Neural cell (in vitro differentiated cells): ENCODE results near the gene SUPT4H1. TPM values are rescaled to one million over a fixed set of nuclear protein-coding genes. Genes with fewer than 3 reads are reported as not detected.

Experiments used
- H2AFZ ChIP-seq: fragments of 200-600, 300-800 bp; sonication (generic), shearing (Covaris generic); 2 replicates; pipeline ENCODE4 v1.6.0; 2014; ENCODE audit warnings: low read depth, mild to moderate bottlenecking, antibody characterized with exemption, low read length, moderate library complexity
- H3F3A ChIP-seq: fragments of 200-600 bp; shearing (Covaris generic); 2 replicates; pipeline ENCODE4 v1.6.1; 2016; ENCODE audit warnings: mild to moderate bottlenecking, moderate library complexity, mixed read lengths, antibody characterized with exemption, low read length; ENCODE audit not compliant: insufficient read depth, poor library complexity, severe bottlenecking
- H3K27ac ChIP-seq: fragments of 200-600, 300-800 bp; sonication (generic), shearing (Covaris generic); 2 replicates; pipeline ENCODE4 v1.5.1; 2014; ENCODE audit warnings: mild to moderate bottlenecking, low read length, moderate library complexity
- H3K27me3 ChIP-seq: fragments of 300-800, 200-600 bp; sonication (generic), shearing (Covaris generic); 2 replicates; pipeline ENCODE4 v1.6.0; 2014; ENCODE audit warnings: mild to moderate bottlenecking, low read depth, low read length, moderate library complexity; ENCODE audit not compliant: insufficient read depth
- H3K36me3 ChIP-seq: fragments of 300-800, 200-600 bp; sonication (generic), shearing (Covaris generic); 2 replicates; pipeline ENCODE4 v1.5.1; 2014; ENCODE audit warnings: mild to moderate bottlenecking, antibody characterized with exemption, low read length, moderate library complexity; ENCODE audit not compliant: insufficient read depth
- H3K4me2 ChIP-seq: fragments of 300-800, 200-600 bp; sonication (generic), shearing (Covaris generic); 2 replicates; pipeline ENCODE4 v1.6.0; 2014; ENCODE audit warnings: mild to moderate bottlenecking, low read length
- H3K4me3 ChIP-seq: fragments of 300-800, 200-600 bp; sonication (generic), shearing (Covaris generic); 2 replicates; pipeline ENCODE4 v1.5.1; 2014; ENCODE audit warnings: mild to moderate bottlenecking, low read length, moderate library complexity
- H3K79me2 ChIP-seq: fragments of 200-600 bp; shearing (Covaris generic); replicated peaks from 2 replicates; pipeline ENCODE4 v1.6.0; 2014; ENCODE audit warnings: mild to moderate bottlenecking, low read length, moderate library complexity; ENCODE audit not compliant: insufficient read depth
- H3K9ac ChIP-seq: fragments of 300-800, 200-600 bp; sonication (generic), shearing (Covaris generic); 2 replicates; pipeline ENCODE4 v1.6.1; 2016; ENCODE audit warnings: mild to moderate bottlenecking, low read length, mixed read lengths
- H3K9me2 ChIP-seq: fragments of 200-600 bp; shearing (Covaris generic); 2 replicates; pipeline ENCODE4 v1.6.1; 2016; ENCODE audit warnings: mild to moderate bottlenecking, low read length, mixed read lengths; ENCODE audit not compliant: insufficient read depth
- H3K9me3 ChIP-seq: fragments of 200-600, 300-800 bp; sonication (generic), shearing (Covaris generic); 2 replicates; pipeline ENCODE4 v1.6.1; 2016; ENCODE audit warnings: mild to moderate bottlenecking, mixed run types, low read length, moderate library complexity, mixed read lengths
- H4K20me1 ChIP-seq: fragments of 200-600 bp; shearing (Covaris generic); 2 replicates; pipeline ENCODE4 v1.6.1; 2016; ENCODE audit warnings: mild to moderate bottlenecking, mixed run types; ENCODE audit not compliant: insufficient read depth
- EP300 ChIP-seq: fragments of 450-650 bp; conservative IDR thresholded peaks from 2 replicates; pipeline ENCODE4 v1.6.1; 2014; ENCODE audit warnings: antibody characterized with exemption, mild to moderate bottlenecking, moderate library complexity; ENCODE audit not compliant: poor library complexity, severe bottlenecking
- EZH2 ChIP-seq: fragments of 200-600, 300-800 bp; shearing (Covaris generic), sonication (generic); IDR thresholded peaks from 2 replicates; pipeline ENCODE4 v1.6.1; 2014; ENCODE audit warnings: antibody characterized with exemption, low read length, borderline replicate concordance, mild to moderate bottlenecking; ENCODE audit not compliant: insufficient read depth, poor library complexity, severe bottlenecking
- MXI1 ChIP-seq: fragments of 450-650 bp; conservative IDR thresholded peaks from 2 replicates; pipeline ENCODE4 v1.6.1; 2014; ENCODE audit warnings: antibody characterized with exemption, mild to moderate bottlenecking; ENCODE audit not compliant: poor library complexity, severe bottlenecking
- POLR2AphosphoS5 ChIP-seq: IDR thresholded peaks from 2 replicates; pipeline ENCODE4 v1.6.1; 2012
- RAD21 ChIP-seq: fragments of 450-650 bp; conservative IDR thresholded peaks from 2 replicates; pipeline ENCODE4 v1.6.1; 2014; ENCODE audit warnings: antibody characterized with exemption, mild to moderate bottlenecking, moderate library complexity
- REST ChIP-seq: IDR thresholded peaks from 2 replicates; pipeline ENCODE4 v1.6.1; 2012; ENCODE audit warnings: borderline replicate concordance
- TAF1 ChIP-seq: IDR thresholded peaks from 2 replicates; pipeline ENCODE4 v1.6.1; 2012; ENCODE audit warnings: low read depth
- polyA plus RNA-seq: library from polyadenylated mRNA; depleted of rRNA; stranded (reverse); fragments of >200 nt; gene quantifications from 2 replicates; pipeline ENCODE4 v1.2.3, GENCODE V29; 2014

SUPT4H1 gene
- polyA plus RNA-seq, 1 donor from 2014 or later, result 109 TPM

GRCh38 chr17:58310511-58311428 is 41.2 kb downstream of the SUPT4H1 start:
- Histone ChIP-seq H3K9me3 (no peaks in the 10 kb centered on the region), H3K4me2 (no peak overlapping the region), H3K27ac (no peak overlapping the region), H3K4me3 (no peak overlapping the region), H2AFZ (no peak overlapping the region), H3K36me3 (no peaks in the 10 kb centered on the region), H3K9me2 (no peaks in the 10 kb centered on the region), H4K20me1 (no peaks in the 10 kb centered on the region), H3K27me3 (no peaks in the 10 kb centered on the region), H3F3A (no peaks in the 10 kb centered on the region), H3K9ac (no peak overlapping the region), H3K79me2 (no peaks in the 10 kb centered on the region)
- TF ChIP-seq MXI1, result no peak
- no peak for TF ChIP-seq TAF1
- TF ChIP-seq EZH2, result no peak
- no peak for TF ChIP-seq REST
- TF ChIP-seq EP300, result no peak
- no peak for TF ChIP-seq RAD21

GRCh38 chr17:58309918-58310259 is 42.1 kb downstream of the SUPT4H1 start:
- no peaks in the 10 kb centered on the region for H3K9me3 ChIP-seq
- H3K4me3 ChIP-seq, result no peak overlapping the region
- TF ChIP-seq EP300 (no peak), MXI1 (no peak), POLR2AphosphoS5 (no peak), REST (no peak), TAF1 (no peak)
- no peaks in the 10 kb centered on the region for H3K9me2 ChIP-seq
- H2AFZ ChIP-seq, result no peak overlapping the region
- no peak overlapping the region for H3K27ac ChIP-seq
- H3K36me3 ChIP-seq, result no peaks in the 10 kb centered on the region
- H4K20me1 ChIP-seq, result no peaks in the 10 kb centered on the region
- no peak overlapping the region for H3K9ac ChIP-seq
- no peaks in the 10 kb centered on the region for H3K79me2 ChIP-seq
- H3K4me2 ChIP-seq, result no peak overlapping the region
- no peaks in the 10 kb centered on the region for H3K27me3 ChIP-seq
- no peaks in the 10 kb centered on the region for H3F3A ChIP-seq
